WERI-Rb-1 (cell line): Measurements from ENCODE around the gene DNAI1.

Experiments used
- DNase-seq: peaks from one replicate; pipeline ENCODE4 v3.0.0-alpha.2; 2020
- H3K27ac ChIP-seq: fragments of 250-450 bp; sonication (Bioruptor Pico); 2 replicates; pipeline ENCODE4 v1.5.1; 2020; ENCODE audit warnings: mild to moderate bottlenecking, moderate library complexity
- H3K27me3 ChIP-seq: fragments of 250-450 bp; sonication (Bioruptor Pico); 2 replicates; pipeline ENCODE4 v1.5.1; 2021; ENCODE audit warnings: mild to moderate bottlenecking, low read depth, moderate library complexity; ENCODE audit not compliant: insufficient read depth, severe bottlenecking
- H3K36me3 ChIP-seq: fragments of 250-450 bp; sonication (Bioruptor Pico); 2 replicates; pipeline ENCODE4 v1.5.1; 2020; ENCODE audit warnings: mild to moderate bottlenecking, moderate library complexity
- H3K4me3 ChIP-seq: 2 replicates; pipeline ENCODE4 v1.5.1; 2011; ENCODE audit warnings: low read depth, mild to moderate bottlenecking, control low read depth, low read length
- H3K9me3 ChIP-seq: fragments of 250-450 bp; sonication (Bioruptor Pico); 2 replicates; pipeline ENCODE4 v1.5.1; 2021; ENCODE audit warnings: mild to moderate bottlenecking, moderate library complexity; ENCODE audit not compliant: severe bottlenecking
- TF ChIP-seq, protein P1 (sequence below): IDR thresholded peaks from 2 replicates; pipeline ENCODE4 v1.5.1; 2011; ENCODE audit warnings: low read depth, mild to moderate bottlenecking, control low read depth, inconsistent platforms, low read length

The DNAI1 gene

DNA sequence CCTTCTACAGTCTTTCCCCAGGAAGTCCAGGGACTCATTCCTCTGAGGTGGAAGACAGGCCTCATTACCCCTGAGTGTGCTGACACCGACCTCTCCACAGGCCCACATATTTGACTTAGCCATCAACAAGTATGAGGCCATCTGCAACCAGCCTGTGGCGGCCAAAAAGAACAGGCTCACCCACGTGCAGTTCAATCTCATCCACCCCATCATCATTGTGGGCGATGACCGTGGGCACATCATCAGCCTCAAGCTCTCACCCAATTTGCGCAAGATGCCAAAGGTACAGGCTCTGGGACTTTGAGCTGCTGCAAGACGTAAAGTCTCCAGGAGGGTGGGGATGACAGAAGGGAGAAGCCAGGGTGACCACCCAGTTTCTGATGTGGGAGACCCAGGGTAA lies 58.6 kb downstream of the DNAI1 start:
- Histone ChIP-seq H3K4me3 (no peak overlapping the region), H3K27me3 (peaks cover 22% of the 10 kb centered on the region), H3K36me3 (no peaks in the 10 kb centered on the region), H3K9me3 (no peaks in the 10 kb centered on the region), H3K27ac (no peak overlapping the region)
- no peak for DNase-seq
- TF ChIP-seq, protein P1, sequence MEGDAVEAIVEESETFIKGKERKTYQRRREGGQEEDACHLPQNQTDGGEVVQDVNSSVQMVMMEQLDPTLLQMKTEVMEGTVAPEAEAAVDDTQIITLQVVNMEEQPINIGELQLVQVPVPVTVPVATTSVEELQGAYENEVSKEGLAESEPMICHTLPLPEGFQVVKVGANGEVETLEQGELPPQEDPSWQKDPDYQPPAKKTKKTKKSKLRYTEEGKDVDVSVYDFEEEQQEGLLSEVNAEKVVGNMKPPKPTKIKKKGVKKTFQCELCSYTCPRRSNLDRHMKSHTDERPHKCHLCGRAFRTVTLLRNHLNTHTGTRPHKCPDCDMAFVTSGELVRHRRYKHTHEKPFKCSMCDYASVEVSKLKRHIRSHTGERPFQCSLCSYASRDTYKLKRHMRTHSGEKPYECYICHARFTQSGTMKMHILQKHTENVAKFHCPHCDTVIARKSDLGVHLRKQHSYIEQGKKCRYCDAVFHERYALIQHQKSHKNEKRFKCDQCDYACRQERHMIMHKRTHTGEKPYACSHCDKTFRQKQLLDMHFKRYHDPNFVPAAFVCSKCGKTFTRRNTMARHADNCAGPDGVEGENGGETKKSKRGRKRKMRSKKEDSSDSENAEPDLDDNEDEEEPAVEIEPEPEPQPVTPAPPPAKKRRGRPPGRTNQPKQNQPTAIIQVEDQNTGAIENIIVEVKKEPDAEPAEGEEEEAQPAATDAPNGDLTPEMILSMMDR = no peak

DNA sequence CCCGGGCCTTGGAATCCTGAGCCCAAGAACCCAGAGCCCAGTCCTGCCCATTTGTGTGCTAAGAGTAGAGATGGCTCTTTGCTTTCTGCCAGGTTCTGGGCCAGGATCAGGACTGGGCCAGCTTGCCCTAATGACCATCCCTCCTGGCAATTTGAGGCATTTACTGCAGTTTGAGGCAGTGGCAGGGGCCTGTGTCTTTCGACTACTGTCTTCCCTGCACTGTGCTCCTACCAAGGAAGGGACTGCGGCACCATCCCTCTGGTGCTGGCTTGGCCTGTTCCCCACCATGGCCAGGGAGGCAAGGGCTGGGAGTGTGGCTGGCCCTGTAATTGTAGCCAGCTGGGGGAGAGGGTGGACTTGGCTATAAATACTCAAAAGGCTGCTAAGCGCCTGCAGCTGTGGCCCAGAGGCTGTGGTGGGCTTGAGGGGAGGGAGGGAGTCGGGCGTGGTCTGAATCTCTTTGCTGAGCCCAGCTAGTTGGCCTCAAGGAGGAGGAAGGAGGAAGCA lies 59.6 kb downstream of the DNAI1 start:
- Histone ChIP-seq H3K9me3 (no peaks in the 10 kb centered on the region), H3K27me3 (peaks cover 28% of the 10 kb centered on the region), H3K36me3 (no peaks in the 10 kb centered on the region), H3K4me3 (no peak overlapping the region), H3K27ac (no peak overlapping the region)
- DNase-seq = no peak
- TF ChIP-seq, protein P1 = no peak

DNA sequence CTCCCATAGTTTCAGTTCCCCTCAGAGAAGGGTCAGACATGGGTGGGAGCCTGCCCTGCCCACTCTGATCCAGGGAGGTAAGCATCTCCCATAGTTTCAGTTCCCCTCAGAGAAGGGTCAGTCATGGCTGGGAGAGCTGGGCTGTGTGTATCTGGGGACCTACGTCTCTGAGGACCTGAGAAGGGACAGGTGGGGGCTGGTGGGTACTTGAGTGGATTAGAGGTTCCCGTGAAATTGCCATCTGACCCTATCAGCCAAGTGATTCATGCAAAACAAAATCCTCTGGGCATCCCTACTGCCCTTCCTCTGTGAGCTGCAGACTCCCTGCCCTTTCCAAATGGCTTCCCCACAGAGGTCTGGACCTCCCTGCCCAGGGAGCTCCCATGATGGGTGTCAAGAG lies 60.3 kb downstream of the DNAI1 start:
- Histone ChIP-seq H3K36me3 (no peaks in the 10 kb centered on the region), H3K27ac (no peak overlapping the region), H3K9me3 (no peaks in the 10 kb centered on the region), H3K27me3 (peaks cover 35% of the 10 kb centered on the region), H3K4me3 (no peak overlapping the region)
- TF ChIP-seq, protein P1 = no peak
- no peak for DNase-seq

DNA sequence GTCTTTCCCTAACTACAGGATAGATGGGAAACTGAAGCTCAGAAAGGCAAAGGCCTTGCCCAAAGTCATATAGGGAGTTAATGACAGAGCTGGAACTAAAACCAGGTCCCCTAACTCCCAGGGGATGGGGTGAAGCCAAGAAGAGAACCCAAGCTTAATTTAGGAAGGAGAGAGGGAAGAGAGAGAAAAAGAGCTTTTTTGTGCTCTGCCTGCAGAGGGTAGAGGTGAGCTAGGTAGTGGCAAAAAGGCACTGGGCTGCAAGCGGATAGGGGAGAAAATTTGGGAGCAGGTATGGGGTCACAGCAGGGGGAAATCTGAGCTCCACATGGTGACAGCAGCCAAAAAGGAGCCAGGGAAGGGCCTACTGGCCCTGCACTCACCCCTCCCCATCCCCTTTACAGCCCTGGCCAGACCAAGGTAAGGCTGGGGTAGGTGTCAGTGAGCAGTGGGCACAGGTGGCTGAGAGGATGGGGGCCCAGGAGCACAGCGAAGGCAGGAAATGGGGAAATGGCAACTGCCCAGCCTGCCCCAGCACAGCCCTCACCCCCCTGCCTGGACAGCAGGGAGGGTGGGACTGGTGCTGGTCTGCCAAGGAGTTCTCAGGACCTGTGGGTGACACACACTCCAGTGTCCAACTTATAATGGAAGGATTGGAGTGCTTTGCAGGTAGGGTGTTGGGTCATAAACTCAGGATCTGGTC lies 60.9 kb downstream of the DNAI1 start:
- Histone ChIP-seq H3K36me3 (no peaks in the 10 kb centered on the region), H3K27me3 (peaks cover 41% of the 10 kb centered on the region), H3K9me3 (no peaks in the 10 kb centered on the region), H3K4me3 (no peak overlapping the region), H3K27ac (no peak overlapping the region)
- TF ChIP-seq, protein P1 = no peak
- DNase-seq = no peak

DNA sequence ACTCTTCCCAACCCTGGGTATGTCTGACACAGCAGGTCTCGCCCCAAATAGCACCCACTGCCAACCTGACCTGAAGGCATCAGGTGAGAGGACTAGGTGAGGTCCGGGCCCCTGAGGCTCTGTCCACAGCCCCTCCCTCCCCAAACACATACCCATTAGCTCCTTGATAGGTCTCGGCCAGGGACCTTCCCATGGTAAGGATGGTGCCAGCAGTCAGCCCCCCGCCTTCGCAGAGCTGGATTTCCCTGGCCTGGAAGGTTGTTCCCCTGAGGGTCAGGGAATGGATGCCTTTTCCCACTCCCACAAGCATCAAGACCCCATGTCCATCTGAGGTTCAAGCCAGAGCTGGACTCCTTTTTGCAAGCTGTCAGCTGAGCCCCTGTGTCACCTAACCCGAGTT lies 61.5 kb downstream of the DNAI1 start:
- H3K36me3 ChIP-seq = no peaks in the 10 kb centered on the region
- H3K9me3 ChIP-seq = no peaks in the 10 kb centered on the region
- H3K27me3 ChIP-seq = peaks cover 47% of the 10 kb centered on the region
- H3K27ac ChIP-seq = no peak overlapping the region
- TF ChIP-seq, protein P1 = no peak
- H3K4me3 ChIP-seq = no peak overlapping the region
- DNase-seq = no peak
